HepG2 (cell line): ENCODE results near the gene KRT3.

Experiments
- SMC3 ChIP-seq: IDR thresholded peaks from 2 replicates; pipeline ENCODE4 v1.6.1; 2011; ENCODE audit warnings: low read length, improper control_type of control experiment
- ZNF772 ChIP-seq: sonication (generic); formaldehyde crosslinking; IDR thresholded peaks from 2 replicates; pipeline ENCODE4 v1.5.0; 2020; ENCODE audit warnings: mild to moderate bottlenecking, missing genetic modification reagents
- TF ChIP-seq, protein P1 (sequence below): sonication (generic); formaldehyde crosslinking; IDR thresholded peaks from 2 replicates; pipeline ENCODE4 v1.8.0; 2022; ENCODE audit warnings: missing genetic modification reagents, low read depth, mild to moderate bottlenecking, borderline replicate concordance

DNA sequence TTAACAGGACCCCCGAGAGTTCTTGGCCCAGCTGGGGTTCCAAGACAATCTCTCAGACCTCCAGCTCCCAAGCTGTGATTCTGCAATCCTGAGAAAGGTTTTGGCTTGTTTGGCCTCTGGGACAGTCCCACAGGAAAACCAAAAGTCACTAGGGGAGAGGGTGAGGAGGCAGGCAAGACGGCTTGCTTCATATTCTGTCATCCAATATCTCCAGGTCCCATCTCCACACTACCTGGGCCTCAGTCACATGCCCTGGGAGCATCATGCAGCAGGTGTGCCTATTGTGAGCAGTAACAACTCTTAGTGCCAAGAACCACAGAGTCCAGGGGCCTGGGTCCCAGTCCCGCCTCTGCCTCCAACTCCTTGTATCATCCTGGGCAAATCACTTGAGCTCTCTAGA lies 36.5 kb upstream of the KRT3 start:
- TF ChIP-seq SMC3, result no peak
- TF ChIP-seq, protein P1, sequence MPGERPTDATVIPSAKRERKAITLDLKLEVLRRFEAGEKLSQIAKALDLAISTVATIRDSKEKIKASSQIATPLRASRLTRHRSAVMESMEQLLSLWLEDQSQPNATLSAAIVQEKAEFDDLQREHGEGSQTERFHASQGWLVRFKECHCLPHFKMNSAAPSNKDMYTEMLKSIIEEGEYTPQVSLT (CRISPR knock-in tag), result no peak
- TF ChIP-seq ZNF772 (CRISPR knock-in tag), result no peak
